NCI-H1930 (cell line): ENCODE measurements around the gene AOPEP.

Source experiments
- DNase-seq, 2 experiments: peaks; one replicate each; lab custom pipeline; 2025; lab: John Stamatoyannopoulos, UW

Gene AOPEP

DNA sequence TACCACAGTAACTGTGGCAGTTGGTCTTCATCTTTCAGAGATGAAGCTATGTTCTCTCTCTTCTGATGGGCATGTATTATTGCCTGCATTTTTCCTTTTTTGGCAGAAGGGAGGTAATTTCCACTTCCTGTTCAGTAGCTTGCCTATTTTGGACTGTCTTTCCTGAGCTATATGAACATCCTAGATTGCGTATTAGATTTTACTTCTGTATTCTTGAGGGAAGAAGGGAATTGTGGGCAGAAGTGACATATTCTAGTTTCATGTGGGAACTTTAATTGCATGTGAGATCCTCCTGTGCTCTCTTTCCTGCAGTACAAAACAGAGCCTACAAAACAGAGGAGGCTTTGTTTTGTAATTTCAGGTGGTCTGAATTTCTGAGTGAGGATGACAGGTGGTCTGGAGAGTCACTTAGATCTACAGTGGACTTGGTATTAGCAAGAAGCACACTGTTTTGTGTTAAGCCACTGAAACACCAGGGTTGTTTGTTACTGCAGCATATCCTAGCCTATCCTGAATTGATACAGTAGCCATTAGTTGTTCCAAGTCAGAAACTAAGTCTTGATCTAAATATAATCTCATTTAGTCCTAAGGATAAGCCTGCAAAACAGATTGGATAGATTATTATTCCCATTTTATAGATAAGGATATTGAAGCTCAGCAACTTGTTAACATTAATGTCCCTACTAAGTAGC, 68.1 kb downstream of the AOPEP start:
- DNase-seq: no peak

DNA sequence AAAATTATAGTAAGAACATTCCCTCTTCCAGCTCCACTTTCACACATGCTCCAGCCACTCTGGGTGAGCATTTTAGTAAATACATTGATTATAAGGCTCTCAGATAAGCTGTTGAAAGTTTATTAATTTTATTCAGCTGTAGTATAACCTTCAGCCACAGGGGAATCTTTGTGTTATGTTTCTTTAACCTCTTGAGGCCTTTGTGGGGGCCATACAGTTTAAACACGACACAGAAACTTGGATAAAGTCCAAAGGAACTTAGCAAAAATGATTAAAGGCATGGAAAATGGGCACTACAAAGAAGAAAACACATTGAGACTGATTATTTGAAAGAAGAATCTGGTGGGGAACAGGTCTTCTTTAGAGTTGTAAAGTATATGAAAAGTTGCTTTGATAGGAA, 70.2 kb downstream of the AOPEP start:
- no peak for DNase-seq

DNA sequence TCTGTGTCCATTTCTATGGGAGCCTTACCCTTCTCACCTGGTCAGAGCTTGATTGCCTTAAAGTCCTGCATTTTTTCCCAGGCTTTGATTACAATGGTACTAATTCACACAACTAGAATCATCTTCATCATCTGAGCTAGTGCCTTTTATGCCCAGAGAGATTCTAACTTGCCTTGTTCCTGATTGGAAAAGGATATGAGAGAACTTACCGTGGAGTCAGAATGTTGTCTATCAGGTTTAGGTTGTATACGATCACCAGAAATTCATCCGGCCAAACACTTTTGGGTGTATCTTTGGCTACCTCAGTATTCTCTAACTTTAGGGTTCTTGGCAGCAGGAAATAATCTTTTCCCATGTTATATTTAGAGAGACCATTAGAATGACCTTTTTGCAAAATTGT, 71.7 kb downstream of the AOPEP start:
- no peak for DNase-seq

DNA sequence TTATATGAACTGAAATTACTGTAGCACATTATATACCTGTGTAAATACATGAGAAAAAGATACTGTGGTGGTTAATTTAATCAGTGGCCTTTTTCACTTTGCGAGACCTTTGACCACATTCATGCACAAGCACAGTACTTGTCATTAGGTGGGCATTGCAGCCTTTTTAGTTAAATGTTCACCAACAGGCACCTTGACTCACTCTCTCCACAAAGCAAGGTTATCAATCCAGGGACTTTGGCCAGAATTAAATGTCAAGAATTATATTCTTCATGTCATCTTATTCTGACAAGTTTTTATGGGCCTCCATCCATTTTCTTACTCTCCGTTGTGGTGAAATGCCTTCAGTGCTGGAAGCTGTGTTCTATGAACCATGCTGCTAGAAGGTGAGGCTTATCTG, 72.2 kb downstream of the AOPEP start:
- DNase-seq: no peak

DNA sequence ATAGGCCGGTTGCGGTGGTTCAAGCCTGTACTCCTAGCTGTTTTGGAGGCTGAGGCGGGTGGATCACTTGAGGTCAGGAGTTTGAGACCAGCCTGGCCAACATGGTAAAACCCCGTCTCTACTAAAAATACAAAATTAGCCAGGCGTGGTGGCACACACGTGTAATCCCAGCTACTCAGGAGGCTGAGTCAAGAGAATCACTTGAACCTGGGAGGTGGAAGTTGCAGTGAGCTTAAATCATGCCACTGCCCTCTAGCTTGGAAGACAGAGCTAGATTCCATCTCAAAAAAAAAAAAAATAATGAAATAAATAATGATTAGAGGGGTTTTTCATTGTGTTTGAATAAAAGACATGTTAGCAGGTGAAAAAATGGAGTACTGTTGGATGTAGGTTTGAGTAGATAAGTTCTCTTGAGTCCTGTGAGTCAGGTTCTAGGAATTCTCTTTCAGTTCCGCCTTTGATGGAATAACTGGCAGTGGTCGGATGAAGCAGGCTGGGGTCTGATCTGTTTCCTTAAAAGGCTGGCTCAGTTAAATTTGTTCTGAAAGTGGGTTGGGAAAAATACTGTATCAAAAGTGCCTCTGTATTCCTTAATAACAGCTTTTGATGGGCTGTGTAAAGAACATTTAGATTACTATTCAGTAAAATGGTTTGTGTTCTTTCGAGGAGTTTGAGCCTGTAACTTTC, 73.2 kb downstream of the AOPEP start:
- no peak for DNase-seq

DNA sequence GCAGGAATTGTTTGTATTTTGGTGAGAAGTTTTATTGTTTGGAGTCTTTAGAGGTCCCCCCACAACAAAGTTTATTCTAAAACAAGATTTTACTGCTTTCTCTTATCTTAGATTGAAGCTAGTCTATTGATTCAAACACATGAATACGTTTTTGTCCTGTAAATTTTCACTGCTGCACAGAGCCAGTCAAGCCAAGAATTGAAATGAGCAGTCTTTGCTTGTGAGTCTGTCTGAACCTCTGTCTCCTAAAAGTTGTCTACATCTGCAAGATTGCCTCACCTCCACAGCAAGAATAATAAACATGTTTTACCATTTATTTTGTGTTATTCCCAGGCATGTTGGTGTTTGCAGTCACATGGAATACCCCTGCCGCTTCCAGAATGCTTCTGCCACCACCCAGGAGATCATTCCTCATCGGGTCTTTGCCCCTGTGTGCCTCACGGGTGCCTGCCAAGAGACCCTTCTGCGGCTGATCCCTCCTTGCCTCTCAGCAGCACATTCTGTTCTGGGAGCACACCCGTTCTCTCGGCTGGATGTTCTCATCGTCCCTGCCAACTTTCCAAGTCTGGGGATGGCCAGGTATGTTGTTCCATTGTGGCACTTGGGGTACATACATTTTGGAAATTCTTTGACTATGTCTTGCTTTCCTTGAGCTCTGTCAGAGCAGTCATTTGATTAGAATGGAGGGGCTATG, 74.1 kb downstream of the AOPEP start:
- no peak for DNase-seq

DNA sequence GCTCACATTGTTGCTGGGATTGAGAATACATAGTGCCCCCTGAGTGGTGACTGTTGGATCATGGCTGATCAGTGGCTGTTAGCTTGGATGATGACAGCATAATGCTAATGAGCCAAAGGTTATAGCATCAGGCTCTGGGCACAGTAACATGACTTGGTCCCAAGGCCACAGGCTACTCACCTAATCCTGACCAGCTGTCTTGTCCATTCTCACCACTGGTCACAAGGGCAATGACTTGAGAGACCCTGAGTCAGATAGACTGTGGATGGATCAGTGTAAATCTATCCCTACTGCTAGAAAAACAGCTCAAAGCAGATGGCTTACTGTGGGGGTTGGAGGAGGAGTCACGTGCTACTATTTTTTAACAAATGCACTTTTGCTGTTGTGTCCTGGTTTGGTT, 74.7 kb downstream of the AOPEP start:
- no peak for DNase-seq

DNA sequence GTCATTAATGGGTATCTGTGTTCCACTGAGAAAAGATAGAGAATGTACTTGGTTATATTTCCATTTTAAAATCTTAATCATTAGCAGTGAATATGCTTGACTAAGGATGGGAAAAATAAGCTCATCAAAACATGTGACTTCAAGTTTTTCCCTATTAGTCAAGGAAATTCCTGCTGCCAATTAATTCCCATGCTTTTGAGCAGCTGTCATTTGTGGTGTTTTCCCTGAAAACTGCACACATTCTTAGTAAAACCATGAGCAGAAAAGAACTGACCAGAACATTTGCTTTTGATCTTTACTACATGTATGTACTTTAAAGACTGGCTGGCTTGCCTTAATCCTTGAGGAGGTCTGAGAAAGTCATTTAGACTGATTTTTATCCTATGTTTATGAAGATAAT, 75.2 kb downstream of the AOPEP start:
- DNase-seq: no peak

DNA sequence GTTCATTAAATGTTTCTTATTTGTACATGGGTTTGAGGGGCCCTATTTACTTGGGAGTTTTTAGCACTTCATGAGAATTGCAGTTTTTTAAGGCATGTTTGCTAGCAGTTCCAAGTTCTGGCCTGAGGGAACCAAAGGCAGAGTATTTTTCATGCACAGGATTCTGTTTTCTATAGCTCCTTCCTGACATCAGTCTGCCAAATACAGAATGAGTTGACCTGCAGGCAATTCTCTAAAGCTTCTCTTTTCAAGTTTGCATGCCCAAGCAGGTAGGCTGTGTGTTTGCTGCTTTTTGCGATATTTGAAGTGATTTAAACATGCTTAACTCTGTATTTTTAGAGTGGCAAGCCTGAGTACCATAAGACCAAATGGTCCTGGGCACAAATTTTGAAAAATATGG, 75.8 kb downstream of the AOPEP start:
- DNase-seq: no peak

DNA sequence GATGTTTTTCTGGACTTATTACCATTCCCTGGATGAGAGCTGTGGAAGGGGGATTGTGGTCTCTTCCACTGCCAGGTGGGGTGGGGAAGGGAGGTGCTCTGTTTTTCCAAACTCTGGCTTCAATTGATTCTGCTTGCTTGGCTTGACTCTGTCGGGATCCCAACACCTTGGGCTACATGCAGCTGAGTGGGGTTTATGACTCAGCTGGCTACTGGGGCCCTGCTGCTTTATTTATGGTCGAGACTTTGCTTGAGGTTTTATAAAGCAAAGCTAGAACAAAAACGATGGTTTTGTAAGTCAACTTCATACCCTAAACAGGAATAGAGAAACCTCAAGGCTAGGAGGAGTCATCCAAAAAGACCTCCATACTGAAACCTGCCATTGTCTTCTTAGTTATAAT, 76.3 kb downstream of the AOPEP start:
- DNase-seq: no peak

DNA sequence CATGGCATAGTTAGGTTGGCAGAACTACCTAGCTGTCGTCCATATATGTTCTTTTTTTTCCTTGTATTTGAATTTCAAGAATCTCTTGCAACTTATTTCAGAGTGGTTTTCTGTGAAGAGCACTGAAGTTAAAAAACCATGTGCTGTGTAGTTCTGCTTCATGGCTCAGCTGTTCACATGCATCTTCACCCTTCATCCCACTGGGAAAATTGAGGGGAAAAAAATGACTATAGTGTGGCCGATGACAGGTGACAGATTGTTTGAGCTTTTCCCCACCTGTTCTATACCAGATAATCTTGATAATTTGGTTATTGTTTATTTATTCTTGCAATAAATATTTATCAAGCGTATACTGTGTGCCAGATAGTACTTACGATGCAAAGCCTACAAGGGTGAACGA, 77.8 kb downstream of the AOPEP start:
- no peak for DNase-seq

DNA sequence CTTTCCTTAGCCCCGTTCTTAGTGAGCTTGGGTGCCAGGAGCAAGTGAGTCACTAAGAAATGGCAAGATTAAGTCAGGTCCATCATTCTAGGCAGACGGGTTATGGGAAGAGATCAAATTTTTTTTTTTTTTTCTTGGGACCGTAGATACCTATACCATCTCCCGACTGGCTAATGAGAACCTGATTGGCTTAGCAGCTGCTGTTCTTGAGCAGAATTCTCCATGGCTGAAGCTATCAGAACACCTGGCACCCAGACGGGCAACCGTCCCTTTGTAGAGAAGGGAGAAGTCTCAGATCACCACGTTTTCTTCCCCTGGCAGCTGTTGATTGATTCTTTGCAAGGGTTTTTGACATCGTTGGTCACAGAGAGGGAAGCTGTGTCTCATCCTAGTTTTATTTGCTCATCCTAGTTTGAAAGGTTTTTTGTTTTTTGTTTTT, 78.6 kb downstream of the AOPEP start:
- DNase-seq: no peak

DNA sequence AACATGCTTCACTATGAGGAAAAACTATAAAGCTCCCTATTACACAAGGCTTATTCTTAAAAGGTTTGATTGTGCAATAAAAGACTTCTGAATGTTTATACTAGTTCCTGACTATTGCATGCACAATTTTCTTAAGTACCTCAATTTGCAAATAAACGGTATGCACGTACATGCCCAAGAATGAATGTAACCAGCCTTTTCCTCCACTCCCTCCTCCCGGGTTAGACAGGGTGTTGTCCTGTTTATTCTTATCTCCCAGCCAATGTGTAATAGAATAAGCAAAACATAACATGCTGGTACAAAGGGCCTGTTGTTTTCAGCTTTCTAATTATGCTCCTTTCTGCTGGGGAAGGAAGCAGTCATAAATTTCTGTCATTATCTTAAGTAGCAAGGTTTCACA, 79.1 kb downstream of the AOPEP start:
- no peak for DNase-seq

DNA sequence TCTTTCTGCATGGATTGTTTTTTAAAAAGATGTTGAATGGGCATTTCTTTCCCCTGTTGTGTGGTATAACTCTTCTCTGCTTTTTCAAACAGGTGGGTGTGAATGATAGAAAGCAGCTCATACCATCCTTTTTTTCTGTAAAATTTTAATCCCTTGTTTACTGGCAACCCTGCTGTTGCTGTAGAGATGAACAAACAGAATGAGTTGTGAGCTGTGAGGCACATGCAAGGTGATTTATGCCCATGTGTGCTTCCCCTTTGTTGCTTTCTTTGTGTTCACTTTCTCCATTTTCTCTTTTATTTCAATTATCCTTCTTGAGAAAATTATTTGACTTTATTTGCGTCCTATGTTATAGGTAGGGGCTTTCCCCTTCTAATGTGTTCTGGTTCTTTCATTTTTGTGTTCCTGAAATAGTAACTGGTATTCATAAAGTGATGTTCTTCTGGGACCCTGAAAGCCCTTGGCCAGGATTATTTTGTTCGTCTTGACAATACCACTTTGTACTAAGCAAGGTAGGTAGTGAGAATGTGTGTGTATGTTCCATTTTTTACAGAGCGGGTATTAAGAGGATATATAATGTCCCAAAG, 79.9 kb downstream of the AOPEP start:
- no peak for DNase-seq

DNA sequence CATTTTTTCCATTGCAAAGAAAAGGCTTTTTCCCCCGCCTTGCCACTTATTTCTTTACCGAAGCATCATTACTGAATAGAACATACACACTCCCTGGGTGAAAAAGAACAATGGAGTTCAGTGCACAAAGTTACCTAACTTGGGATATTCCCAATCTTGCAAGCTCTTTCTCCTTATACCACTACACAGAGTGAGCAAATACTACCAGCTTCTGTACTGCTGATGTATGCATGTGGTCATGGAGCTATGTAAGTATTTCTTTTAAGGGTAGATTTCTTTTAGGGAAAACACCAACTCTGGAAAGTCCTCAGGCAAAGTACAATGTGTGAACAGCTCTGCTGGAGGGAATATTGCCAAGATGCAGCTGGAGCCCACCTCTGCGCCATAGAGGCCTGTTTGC, 81.1 kb downstream of the AOPEP start:
- no peak for DNase-seq

DNA sequence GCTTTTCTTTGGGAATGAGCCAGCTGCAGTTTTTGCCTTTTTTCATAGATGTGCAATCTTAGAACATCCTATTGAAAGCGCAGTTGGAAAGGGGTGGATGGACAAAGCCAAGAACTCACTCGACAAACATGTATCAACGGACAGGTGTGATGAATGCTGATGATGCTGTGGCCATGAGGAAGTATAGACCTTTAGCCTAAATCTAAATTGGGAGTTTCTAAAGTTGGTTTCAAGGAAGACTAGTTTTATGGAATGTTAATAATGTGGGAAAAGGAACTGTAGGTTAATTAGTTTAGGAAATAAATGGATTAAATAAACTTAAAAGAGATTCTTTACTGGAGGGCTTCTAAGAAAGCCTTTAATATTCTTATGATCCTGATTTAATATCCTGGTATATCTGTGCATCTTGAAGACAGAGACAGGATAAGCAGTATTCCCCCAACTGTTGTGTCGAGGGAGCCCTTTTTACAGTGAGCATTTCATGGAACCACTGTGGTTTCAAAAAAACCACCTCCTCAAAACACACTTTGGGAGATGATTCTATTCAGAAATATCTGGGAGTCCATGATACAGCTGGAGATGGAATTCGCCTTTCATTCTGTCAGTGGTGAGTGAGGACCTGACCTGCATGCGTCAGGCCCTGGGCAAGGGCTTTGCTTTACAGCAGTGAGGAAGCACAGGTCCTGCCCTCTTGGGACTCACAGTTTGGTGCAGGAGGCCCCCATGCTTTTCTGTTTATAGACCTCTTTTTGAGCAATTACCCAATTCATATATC, 82.6 kb downstream of the AOPEP start:
- DNase-seq: no peak

DNA sequence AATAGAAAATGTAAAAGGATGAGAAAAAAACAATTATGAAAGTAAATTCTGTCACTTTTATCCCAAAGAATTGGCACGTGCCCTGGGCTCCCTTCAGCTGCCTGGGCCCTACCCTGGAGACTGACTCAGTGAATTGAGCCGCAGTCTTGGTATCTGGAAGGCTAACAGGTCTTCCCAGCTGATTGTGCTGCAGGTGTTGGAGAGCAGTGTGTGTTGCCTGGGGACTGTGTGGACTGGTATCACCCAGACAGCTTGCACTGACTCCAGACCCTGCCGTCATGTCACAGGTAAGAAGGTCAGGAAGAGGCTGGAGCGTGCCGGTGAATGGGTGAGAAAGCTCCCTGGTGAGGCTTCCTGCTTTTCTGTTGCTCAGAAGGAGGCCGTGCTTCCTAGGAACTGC, 83.3 kb downstream of the AOPEP start:
- no peak for DNase-seq

DNA sequence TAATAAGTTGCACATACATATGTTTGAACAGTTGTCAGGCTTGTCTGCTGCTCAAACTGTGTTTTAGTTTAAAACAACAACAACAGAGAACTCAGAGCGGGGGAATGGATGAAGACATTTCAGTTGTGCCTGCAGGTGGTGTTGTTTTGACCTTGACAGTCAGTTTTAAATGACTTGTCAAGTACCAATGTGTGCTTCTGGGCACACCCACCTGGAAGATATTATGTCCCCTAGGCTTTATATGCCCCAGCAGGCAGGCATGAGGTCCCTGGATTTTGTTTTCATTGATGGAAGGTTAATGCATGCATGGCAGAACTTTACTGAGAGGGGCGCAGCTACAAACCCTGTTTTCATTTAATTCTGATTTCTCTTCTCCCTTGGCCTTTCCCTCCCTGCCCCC, 84.6 kb downstream of the AOPEP start:
- DNase-seq: no peak

DNA sequence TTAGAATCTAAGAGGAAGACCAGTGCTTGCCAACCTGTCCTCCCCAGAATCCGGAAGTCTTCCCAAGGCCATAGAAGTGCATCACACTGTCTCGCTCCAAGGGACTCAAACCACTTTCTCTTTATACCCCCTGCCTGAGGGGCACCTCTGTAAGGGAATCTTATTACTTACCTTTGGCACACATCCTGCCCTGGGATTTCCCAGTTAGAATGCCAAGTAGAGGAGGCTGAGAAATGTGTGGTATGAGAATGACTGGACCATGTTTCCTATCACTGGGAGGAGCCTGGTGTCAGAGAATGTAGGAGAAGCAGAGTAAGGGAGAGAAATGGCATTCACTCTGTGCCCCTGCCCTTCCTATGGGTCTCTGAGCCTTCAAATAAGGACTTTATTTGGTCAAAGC, 85.8 kb downstream of the AOPEP start:
- DNase-seq: no peak

DNA sequence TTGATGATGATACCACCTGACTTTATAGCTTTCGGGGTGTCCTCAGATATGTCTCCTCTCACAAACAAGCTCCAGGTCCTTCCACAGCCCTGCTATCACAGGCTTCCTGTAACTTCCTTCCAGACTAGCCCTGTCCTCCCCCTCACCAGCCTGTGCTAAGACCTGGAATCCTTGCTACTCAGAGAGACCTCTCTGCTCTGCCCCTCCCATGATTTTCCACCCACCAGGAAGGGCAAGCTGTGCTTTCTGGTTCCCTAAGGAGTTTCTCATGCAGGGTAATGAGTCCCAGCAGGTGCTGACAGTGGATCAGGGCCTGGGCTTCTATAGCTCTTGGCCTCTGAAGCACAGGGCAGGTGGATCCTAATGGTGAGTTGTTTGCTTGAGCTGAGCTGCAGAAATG, 86.9 kb downstream of the AOPEP start:
- DNase-seq: no peak

DNA sequence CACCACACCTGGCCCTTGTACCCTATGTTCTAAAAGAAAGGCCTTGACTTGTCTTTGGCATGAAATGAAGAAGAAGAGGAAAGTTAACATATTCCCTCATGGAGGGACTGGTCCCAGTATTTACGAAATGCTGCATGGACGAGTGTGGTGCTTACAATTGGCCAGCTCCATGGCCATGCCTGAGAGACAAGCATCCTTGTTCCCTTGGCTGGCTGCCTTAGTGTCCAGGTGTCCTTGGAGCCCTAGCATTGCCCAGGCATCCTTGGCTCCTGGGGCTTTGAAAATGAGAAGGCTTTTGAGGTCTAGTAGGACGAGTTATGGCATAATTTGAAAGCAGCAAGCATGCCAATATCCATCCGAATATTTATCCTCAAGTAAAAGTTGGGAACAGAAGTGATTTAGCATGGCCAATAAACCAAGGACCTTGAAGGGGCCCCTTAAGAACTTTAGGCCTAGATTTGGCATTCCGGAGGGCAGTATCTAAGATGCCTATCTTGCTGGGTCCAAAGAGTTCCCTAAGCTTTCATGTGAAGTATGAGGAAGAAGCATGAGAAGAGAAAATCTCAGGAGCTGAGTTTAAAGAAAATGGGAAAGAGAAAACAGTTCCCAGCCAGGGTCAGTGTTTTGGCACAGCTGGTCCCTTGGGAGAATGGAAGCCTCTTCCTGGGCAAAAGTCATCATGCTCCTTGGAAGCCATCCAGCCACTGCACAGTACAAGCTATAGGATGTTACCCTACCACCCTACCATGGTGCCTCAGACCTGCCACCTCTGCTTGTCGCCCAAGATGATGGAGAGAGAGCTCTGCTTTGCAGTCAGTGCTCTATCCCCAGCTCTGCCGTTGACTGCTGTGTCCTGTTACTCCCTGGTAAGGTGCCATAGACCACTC, 91.0 kb downstream of the AOPEP start:
- no peak for DNase-seq
